ENCODE data around the gene NET1.

- TF ChIP-seq YY1 (IDR thresholded peaks at IDR 0.05; ENCODE audit: insufficient read depth, insufficient read length) = no peak
- no peak for TF ChIP-seq SUZ12 (IDR thresholded peaks at IDR 0.05; ENCODE audit: extremely low read depth, insufficient read depth, insufficient read length)
Observed at GRCh38 chr10:5461914-5462840, 49.8 kb downstream of the NET1 start.

Measured in NT2/D1 (cell line).